Epithelial cell of esophagus (primary cell): ENCODE data around the gene SULT2B1.
"Not testable (repeated sequence)": the region's sequence is repeated elsewhere in the genome, so short reads cannot be mapped to it uniquely, and the experiment has no call there.

Experiments
- DNase-seq: peaks from one replicate; pipeline ENCODE4 v3.0.0; 2010; ENCODE audit warnings: low read depth
- H3K4me3 ChIP-seq: 2 replicates; pipeline ENCODE4 v1.5.1; 2011; ENCODE audit warnings: mild to moderate bottlenecking, low read length, control low read depth
- CTCF ChIP-seq: IDR thresholded peaks from 2 replicates; pipeline ENCODE4 v1.5.1; 2011; ENCODE audit warnings: low read depth, mild to moderate bottlenecking, low read length, control low read depth, inconsistent platforms; ENCODE audit not compliant: insufficient read depth; ENCODE audit errors: missing control alignments

SULT2B1 gene

GRCh38 chr19:48516536-48516935, 35.4 kb upstream of the SULT2B1 start:
- DNase-seq: no peak
- no peak for TF ChIP-seq CTCF
- no peak overlapping the region for H3K4me3 ChIP-seq

GRCh38 chr19:48518207-48518606, 33.8 kb upstream of the SULT2B1 start:
- no peak overlapping the region for H3K4me3 ChIP-seq
- DNase-seq: no peak

GRCh38 chr19:48519426-48519825, 32.5 kb upstream of the SULT2B1 start:
- not testable (repeated sequence) for H3K4me3 ChIP-seq

More at GRCh38 chr19:48518207-48518606, 33.8 kb upstream of the SULT2B1 start:
- TF ChIP-seq CTCF: no peak

GRCh38 chr19:48520134-48520533, 31.8 kb upstream of the SULT2B1 start:
- no peak overlapping the region for H3K4me3 ChIP-seq
- no peak for DNase-seq
- no peak for TF ChIP-seq CTCF

More at GRCh38 chr19:48519426-48519825, 32.5 kb upstream of the SULT2B1 start:
- not testable (repeated sequence) for DNase-seq

- DNase-seq: no peak
- no peak overlapping the region for H3K4me3 ChIP-seq
- TF ChIP-seq CTCF: no peak
Observed at GRCh38 chr19:48524221-48524620, 27.8 kb upstream of the SULT2B1 start.

GRCh38 chr19:48524732-48525131, 27.2 kb upstream of the SULT2B1 start:
- DNase-seq: no peak
- H3K4me3 ChIP-seq: no peak overlapping the region
- TF ChIP-seq CTCF: no peak

- no peak overlapping the region for H3K4me3 ChIP-seq
- no peak for TF ChIP-seq CTCF
- DNase-seq: no peak
Observed at GRCh38 chr19:48529156-48529555, 22.8 kb upstream of the SULT2B1 start.

- no peak for TF ChIP-seq CTCF
- DNase-seq: no peak
- H3K4me3 ChIP-seq: no peak overlapping the region
Observed at GRCh38 chr19:48530066-48530720, 21.8 kb upstream of the SULT2B1 start.
